Vagina (tissue), 2 donors: ENCODE results near the gene TEX13B.

ENCODE experiments used
- POLR2A ChIP-seq, 2 donors: fragments of 450-650 bp; IDR thresholded peaks; one replicate each; pipeline ENCODE4 v1.6.1; 2017; ENCODE audit warnings: antibody characterized with exemption in 2 of 2, mild to moderate bottlenecking in 2 of 2, moderate library complexity in 2 of 2
- POLR2AphosphoS5 ChIP-seq, 2 donors: sonication (generic); formaldehyde crosslinking; IDR thresholded peaks; one replicate each; pipeline ENCODE4 v1.9.0; 2017; ENCODE audit warnings: antibody characterized with exemption in 2 of 2, mild to moderate bottlenecking in 2 of 2, low read depth in 1 of 2; ENCODE audit not compliant: insufficient read depth in 1 of 2

GRCh38 chrX:108000751-108001150, 18.6 kb upstream of the TEX13B start:
- no peak for TF ChIP-seq POLR2A (IDR thresholded peaks at IDR 0.05)
- no peak for TF ChIP-seq POLR2AphosphoS5 (IDR thresholded peaks at IDR 0.05; ENCODE audit: insufficient read depth in 1 of 2, low read depth in 1 of 2)
